ENCODE results near the gene PKD1. TPM values are rescaled to one million over a fixed set of nuclear protein-coding genes. Genes with fewer than 3 reads are reported as not detected.

Gene PKD1
- polyA plus RNA-seq, 1 donor = 82.5 TPM

GRCh38 chr16:2170587-2171435, 35.1 kb upstream of the PKD1 start:
- no peak for DNase-seq

- no peak for DNase-seq
These were observed 34.4 kb upstream of the PKD1 start for GRCh38 chr16:2170080-2170479.

GRCh38 chr16:2167068-2167638, 31.5 kb upstream of the PKD1 start:
- no peak for DNase-seq

- no peak for DNase-seq
These were observed 30.8 kb upstream of the PKD1 start for GRCh38 chr16:2166263-2167067.

- no peak for DNase-seq
These were observed 30.2 kb upstream of the PKD1 start for GRCh38 chr16:2165861-2166260.

GRCh38 chr16:2163211-2163881, 27.6 kb upstream of the PKD1 start:
- no peak for DNase-seq

GRCh38 chr16:2162676-2163118, 27.0 kb upstream of the PKD1 start:
- DNase-seq = no peak

GRCh38 chr16:2161911-2162310, 26.2 kb upstream of the PKD1 start:
- no peak for DNase-seq

GRCh38 chr16:2160915-2161551, 25.3 kb upstream of the PKD1 start:
- no peak for DNase-seq

- DNase-seq = no peak
These were observed 23.6 kb upstream of the PKD1 start for GRCh38 chr16:2159175-2159838.

- DNase-seq = no peak
These were observed 22.6 kb upstream of the PKD1 start for GRCh38 chr16:2158262-2158638.

- DNase-seq = no peak
These were observed 22.0 kb upstream of the PKD1 start for GRCh38 chr16:2157480-2158261.

GRCh38 chr16:2156849-2157224, 21.1 kb upstream of the PKD1 start:
- DNase-seq = no peak

- DNase-seq = no peak
These were observed 20.5 kb upstream of the PKD1 start for GRCh38 chr16:2155977-2156848.

- peak; percentile 100 for DNase-seq
These were observed 19.6 kb upstream of the PKD1 start, which contains the start of gene TRAF7 for GRCh38 chr16:2155091-2155950. TSS of gene TRAF7 (plus strand) at chr16:2155782. CDS start at chr16:2163921, 8,139 bp downstream.

- DNase-seq = no peak
These were observed 18.9 kb upstream of the PKD1 start for GRCh38 chr16:2154533-2155090.

- DNase-seq = no peak
These were observed 17.2 kb upstream of the PKD1 start for GRCh38 chr16:2152695-2153506.

Measured in left kidney (tissue), 2 donors.